Measurements from ENCODE around the gene ARTN.
A peak's percentile ranks its signal among the peaks of the same experiment; 100 is the strongest.

The ARTN gene

DNA sequence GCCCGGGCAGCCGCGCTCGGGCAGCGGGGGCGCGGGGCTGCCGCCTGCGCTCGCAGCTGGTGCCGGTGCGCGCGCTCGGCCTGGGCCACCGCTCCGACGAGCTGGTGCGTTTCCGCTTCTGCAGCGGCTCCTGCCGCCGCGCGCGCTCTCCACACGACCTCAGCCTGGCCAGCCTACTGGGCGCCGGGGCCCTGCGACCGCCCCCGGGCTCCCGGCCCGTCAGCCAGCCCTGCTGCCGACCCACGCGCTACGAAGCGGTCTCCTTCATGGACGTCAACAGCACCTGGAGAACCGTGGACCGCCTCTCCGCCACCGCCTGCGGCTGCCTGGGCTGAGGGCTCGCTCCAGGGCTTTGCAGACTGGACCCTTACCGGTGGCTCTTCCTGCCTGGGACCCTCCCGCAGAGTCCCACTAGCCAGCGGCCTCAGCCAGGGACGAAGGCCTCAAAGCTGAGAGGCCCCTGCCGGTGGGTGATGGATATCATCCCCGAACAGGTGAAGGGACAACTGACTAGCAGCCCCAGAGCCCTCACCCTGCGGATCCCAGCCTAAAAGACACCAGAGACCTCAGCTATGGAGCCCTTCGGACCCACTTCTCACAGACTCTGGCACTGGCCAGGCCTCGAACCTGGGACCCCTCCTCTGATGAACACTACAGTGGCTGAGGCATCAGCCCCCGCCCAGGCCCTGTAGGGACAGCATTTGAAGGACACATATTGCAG is 3.0 kb downstream of the ARTN start:
- TF ChIP-seq, protein P1, sequence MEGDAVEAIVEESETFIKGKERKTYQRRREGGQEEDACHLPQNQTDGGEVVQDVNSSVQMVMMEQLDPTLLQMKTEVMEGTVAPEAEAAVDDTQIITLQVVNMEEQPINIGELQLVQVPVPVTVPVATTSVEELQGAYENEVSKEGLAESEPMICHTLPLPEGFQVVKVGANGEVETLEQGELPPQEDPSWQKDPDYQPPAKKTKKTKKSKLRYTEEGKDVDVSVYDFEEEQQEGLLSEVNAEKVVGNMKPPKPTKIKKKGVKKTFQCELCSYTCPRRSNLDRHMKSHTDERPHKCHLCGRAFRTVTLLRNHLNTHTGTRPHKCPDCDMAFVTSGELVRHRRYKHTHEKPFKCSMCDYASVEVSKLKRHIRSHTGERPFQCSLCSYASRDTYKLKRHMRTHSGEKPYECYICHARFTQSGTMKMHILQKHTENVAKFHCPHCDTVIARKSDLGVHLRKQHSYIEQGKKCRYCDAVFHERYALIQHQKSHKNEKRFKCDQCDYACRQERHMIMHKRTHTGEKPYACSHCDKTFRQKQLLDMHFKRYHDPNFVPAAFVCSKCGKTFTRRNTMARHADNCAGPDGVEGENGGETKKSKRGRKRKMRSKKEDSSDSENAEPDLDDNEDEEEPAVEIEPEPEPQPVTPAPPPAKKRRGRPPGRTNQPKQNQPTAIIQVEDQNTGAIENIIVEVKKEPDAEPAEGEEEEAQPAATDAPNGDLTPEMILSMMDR (IDR thresholded peaks at IDR 0.05; ENCODE audit: control extremely low read depth, extremely low read depth, low read depth, missing control alignments) = no peak
- POLR2A ChIA-PET = no interaction called here
- CTCF ChIA-PET = interaction anchor here (2.7 to 10.1 kb wide), 9 partner anchors 10 to 411 kb away, joined by 11 to 526 read pairs (median 44); partner anchors contain the start of genes IPO13, KDM4A and PTPRF
- DNase-seq (ENCODE audit: extremely low spot score) = peak; percentile 62

DNA sequence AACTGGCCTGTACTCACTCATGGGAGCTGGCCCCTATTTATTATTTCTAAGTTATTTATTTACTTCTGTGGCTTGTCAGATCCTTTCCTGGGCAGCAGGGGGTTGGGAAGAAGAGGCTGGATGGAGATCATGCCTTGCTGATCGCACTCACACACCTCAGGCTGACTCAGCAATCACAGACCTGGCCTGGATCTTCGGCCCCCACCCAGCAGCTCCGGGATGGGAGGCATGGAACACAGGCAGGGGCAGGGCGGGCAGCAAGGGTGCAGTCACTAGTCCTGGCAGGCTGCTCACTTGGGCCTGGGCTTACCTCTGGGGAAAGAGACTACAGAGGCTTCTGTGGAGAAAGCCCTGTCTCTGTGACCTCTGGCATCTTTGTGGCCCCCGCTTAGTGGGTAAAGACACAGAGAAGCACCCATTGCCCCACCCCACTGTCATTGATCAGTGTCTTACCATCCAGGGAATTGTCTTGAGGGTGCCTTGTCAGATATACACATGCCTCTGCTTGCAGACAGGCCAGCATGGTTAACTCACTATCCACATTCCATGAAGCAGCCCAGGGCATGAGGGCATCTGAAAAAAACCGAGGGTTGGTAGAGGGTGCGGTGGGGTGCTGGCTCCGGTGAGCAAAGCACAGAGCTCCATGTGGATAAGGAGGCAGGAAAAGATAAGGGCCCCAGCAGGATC is 3.7 kb downstream of the ARTN start:
- TF ChIP-seq, protein P1 (IDR thresholded peaks at IDR 0.05; ENCODE audit: control extremely low read depth, extremely low read depth, low read depth, missing control alignments) = no peak
- POLR2A ChIA-PET = no interaction called here
- CTCF ChIA-PET = interaction anchor here (3.8 to 10.1 kb wide), 5 partner anchors 10 to 285 kb away, joined by 26 to 526 read pairs (median 61); partner anchors contain the start of genes IPO13 and KDM4A
- DNase-seq (ENCODE audit: extremely low spot score) = no peak

DNA sequence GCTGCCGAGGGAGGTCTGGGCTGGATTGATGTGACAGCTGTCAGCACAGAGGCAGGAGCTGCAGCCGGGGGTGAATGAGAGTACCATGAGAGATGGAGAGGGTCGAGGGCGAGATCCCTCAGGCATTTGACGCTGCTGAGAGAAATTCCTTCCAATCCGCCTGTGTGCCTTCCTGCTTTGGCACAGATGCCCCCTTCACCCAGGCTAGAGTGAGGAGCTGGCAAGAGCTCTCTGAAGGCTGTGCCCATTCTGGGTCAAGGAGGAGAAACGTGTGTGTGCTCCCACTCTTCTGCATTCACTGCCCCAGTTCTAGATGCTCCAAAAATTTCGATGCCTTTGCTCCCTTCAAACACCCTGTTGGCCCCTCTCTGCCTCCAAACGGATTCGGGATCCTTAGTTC is 4.8 kb downstream of the ARTN start:
- CTCF ChIA-PET = interaction anchor here (0.9 to 10.1 kb wide), 4 partner anchors 9 to 410 kb away, joined by 3 to 526 read pairs (median 97); partner anchors contain the start of gene IPO13
- POLR2A ChIA-PET = no interaction called here
- DNase-seq (ENCODE audit: extremely low spot score) = no peak
- TF ChIP-seq, protein P1 (IDR thresholded peaks at IDR 0.05; ENCODE audit: control extremely low read depth, extremely low read depth, low read depth, missing control alignments) = no peak

DNA sequence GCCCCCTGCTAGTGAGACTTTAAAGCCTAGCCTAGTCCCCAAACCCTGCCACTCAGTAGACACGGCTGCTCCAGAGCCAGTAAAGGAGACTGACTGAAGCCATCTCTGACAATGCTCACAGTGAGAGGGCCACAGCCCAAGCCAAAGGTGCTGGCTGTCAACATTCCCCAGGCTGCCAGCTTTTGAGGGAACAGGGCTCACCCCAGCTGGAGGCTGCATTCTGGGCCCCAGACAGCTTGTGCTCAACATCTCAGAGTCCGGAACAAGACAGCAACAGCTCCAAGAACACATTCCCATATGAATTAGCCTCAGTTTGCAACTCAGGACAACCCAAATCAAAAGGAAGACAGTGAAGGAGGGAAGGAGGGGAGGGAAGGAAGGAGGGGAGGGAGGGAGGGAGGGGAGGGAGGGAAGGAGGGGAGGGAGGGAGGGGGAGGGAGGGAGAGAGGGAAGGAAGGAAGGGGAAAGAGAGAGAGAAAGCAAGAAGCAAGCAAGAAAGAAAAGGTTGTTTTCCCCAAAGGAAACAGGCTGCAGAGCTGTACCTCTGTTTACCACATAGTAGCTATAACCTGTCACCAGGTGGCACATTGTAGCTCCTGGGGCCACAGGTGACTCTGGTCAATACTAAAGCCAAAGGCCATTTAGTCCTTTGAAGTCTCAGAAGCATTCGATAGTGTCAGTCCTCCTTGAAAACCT is 5.4 kb downstream of the ARTN start:
- ChIA-PET POLR2A (no interaction called here), CTCF (interaction anchor here (0.9 to 10.1 kb wide), 5 partner anchors 8 to 712 kb away, joined by 3 to 526 read pairs (median 4); partner anchors contain the start of gene IPO13)
- TF ChIP-seq, protein P1 (IDR thresholded peaks at IDR 0.05; ENCODE audit: control extremely low read depth, extremely low read depth, low read depth, missing control alignments) = no peak
- DNase-seq (ENCODE audit: extremely low spot score) = no peak

DNA sequence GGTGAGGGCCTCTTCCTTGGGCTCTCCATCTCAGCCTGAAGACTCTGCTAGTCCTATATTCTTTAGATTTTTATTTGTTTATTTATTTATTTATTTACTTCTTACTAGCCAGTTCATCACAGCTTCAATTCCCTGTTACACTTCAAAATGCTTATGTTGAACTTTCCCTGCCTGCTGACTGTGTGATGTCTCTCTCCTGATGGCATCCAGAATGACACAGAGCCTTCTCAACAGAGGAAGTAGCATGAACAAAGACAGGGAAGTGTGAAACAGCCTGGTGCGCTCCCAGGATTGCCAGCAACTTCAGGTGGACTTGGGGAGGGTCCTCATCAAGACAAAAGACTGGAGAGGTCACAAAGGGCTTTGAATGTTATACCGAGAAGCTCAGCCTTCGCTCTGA is 8.8 kb downstream of the ARTN start:
- TF ChIP-seq, protein P1 (IDR thresholded peaks at IDR 0.05; ENCODE audit: control extremely low read depth, extremely low read depth, low read depth, missing control alignments) = no peak
- ChIA-PET POLR2A (no interaction called here), CTCF (interaction anchor here (1.1 to 10.1 kb wide), 5 partner anchors 7 to 413 kb away, joined by 3 to 191 read pairs (median 5); partner anchors contain the start of gene ARTN)
- no peak for DNase-seq (ENCODE audit: extremely low spot score)

DNA sequence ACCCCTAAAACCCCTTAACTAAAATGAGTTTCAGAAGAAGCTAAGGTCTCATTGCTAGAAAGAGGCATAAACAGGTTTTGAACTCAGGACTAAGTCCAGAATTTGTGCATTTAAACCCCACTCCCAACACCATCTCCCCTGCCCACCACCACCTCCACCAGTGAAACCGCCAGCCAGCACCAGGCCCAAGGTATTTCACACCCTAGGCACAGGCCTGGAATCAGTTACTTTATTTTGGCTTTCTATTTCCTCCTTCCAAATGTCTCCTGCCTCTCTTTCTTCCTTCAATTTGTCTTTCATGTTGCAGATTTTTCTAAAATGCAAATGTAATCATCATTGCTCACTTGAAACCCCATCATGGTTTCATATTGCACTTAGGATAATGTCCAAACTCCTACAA is 11.3 kb downstream of the ARTN start:
- DNase-seq (ENCODE audit: extremely low spot score) = no peak
- ChIA-PET CTCF (interaction anchor here (0.6 to 10.1 kb wide), 7 partner anchors 10 to 181 kb away, joined by 3 to 191 read pairs (median 13); partner anchors contain the start of genes ARTN and DPH2), POLR2A (no interaction called here)
- TF ChIP-seq, protein P1 (IDR thresholded peaks at IDR 0.05; ENCODE audit: control extremely low read depth, extremely low read depth, low read depth, missing control alignments) = no peak
